ENCODE measurements around the gene NCSTN.

- TF ChIP-seq POLR2AphosphoS5 (IDR thresholded peaks at IDR 0.05) = no peak
- TF ChIP-seq CTCF (IDR thresholded peaks at IDR 0.05) = no peak
- no peak for TF ChIP-seq POLR2A (IDR thresholded peaks at IDR 0.05)
These were observed 55.6 kb downstream of the NCSTN start for GRCh38 chr1:160398823-160399222.

Data from stomach (tissue), 4 donors.